Endometrial microvascular endothelial cells (primary cell): ENCODE measurements around the gene DOK4. TPM values are rescaled to one million over a fixed set of nuclear protein-coding genes. Genes with fewer than 3 reads are reported as not detected.

Source experiments
- in situ Hi-C: cut with HindIII; loops from 2 replicates; pipeline ENCODE4 v1.10.0; 2017; ENCODE audit warnings: low sequenced_read_pairs, low pct_unique_long_range_greater_than_20kb; ENCODE audit errors: inconsistent ontology term
- total RNA-seq: library from RNA; depleted of rRNA; stranded (reverse); fragments of >200 nt; gene quantifications from one replicate; pipeline ENCODE4 v1.2.3, GENCODE V29; 2015; ENCODE audit errors: inconsistent ontology term

DOK4 gene
- 13.5 TPM for total RNA-seq

GRCh38 chr16:57485916-57486857, at the start of gene DOK4:
DOK4 (minus strand) TSS chr16:57486493; CDS start chr16:57479507, 6,986 bp downstream.
- in situ Hi-C loops, result no loop called here

GRCh38 chr16:57535680-57536305, 49.5 kb upstream of the DOK4 start:
- in situ Hi-C loops, result no loop called here

- in situ Hi-C loops, result no loop called here
Measured at GRCh38 chr16:57534881-57535658, 48.8 kb upstream of the DOK4 start.

- in situ Hi-C loops, result no loop called here
Measured at GRCh38 chr16:57534337-57534880, 48.1 kb upstream of the DOK4 start.

- in situ Hi-C loops, result no loop called here
Measured at GRCh38 chr16:57533431-57534336, 47.4 kb upstream of the DOK4 start.

- in situ Hi-C loops, result no loop called here
Measured at GRCh38 chr16:57532266-57532625, 46.0 kb upstream of the DOK4 start.

- in situ Hi-C loops, result no loop called here
Measured at GRCh38 chr16:57531635-57532265, 45.5 kb upstream of the DOK4 start.

GRCh38 chr16:57531253-57531575, 44.9 kb upstream of the DOK4 start:
- in situ Hi-C loops, result no loop called here

- in situ Hi-C loops, result no loop called here
Measured at GRCh38 chr16:57530522-57531252, 44.4 kb upstream of the DOK4 start.

GRCh38 chr16:57530104-57530521, 43.8 kb upstream of the DOK4 start:
- in situ Hi-C loops, result no loop called here

GRCh38 chr16:57529391-57530103, 43.3 kb upstream of the DOK4 start:
- in situ Hi-C loops, result no loop called here

GRCh38 chr16:57528499-57529390, 42.5 kb upstream of the DOK4 start:
- in situ Hi-C loops, result no loop called here

- in situ Hi-C loops, result no loop called here
Measured at GRCh38 chr16:57527610-57528360, 41.5 kb upstream of the DOK4 start.

- in situ Hi-C loops, result no loop called here
Measured at GRCh38 chr16:57527027-57527426, 40.7 kb upstream of the DOK4 start.

GRCh38 chr16:57526498-57526897, 40.2 kb upstream of the DOK4 start:
- in situ Hi-C loops, result no loop called here
